ENCODE measurements around the gene AKR1B1. TPM values are rescaled to one million over a fixed set of nuclear protein-coding genes. Genes with fewer than 3 reads are reported as not detected.

The AKR1B1 gene
- total RNA-seq, 1 donor from 2014 or later = 52.8 TPM

GRCh38 chr7:134472572-134473244 is 13.8 kb upstream of the AKR1B1 start:
- Mint-ChIP-seq H3K27me3 (ENCODE audit: unreplicated experiment) (peaks cover under 1% of the 10 kb centered on the region), H3K4me3 (ENCODE audit: unreplicated experiment) (no peak overlapping the region), H3K9me3 (ENCODE audit: unreplicated experiment) (no peaks in the 10 kb centered on the region), H3K27ac (ENCODE audit: unreplicated experiment) (no peak overlapping the region), H3K36me3 (ENCODE audit: low read depth, unreplicated experiment) (no peaks in the 10 kb centered on the region), H3K4me1 (ENCODE audit: unreplicated experiment) (peaks cover 3% of the 10 kb centered on the region)
- TF ChIP-seq CTCF (IDR thresholded peaks at IDR 0.05; ENCODE audit: unreplicated experiment) = no peak
- no peak for DNase-seq (ENCODE audit: low spot score)

GRCh38 chr7:134470864-134471263 is 12.0 kb upstream of the AKR1B1 start:
- no peak for TF ChIP-seq CTCF (IDR thresholded peaks at IDR 0.05; ENCODE audit: unreplicated experiment)
- Mint-ChIP-seq H3K4me3 (ENCODE audit: unreplicated experiment) (no peak overlapping the region), H3K27ac (ENCODE audit: unreplicated experiment) (no peak overlapping the region), H3K36me3 (ENCODE audit: low read depth, unreplicated experiment) (no peaks in the 10 kb centered on the region), H3K4me1 (ENCODE audit: unreplicated experiment) (peaks cover 3% of the 10 kb centered on the region), H3K27me3 (ENCODE audit: unreplicated experiment) (peaks cover 2% of the 10 kb centered on the region), H3K9me3 (ENCODE audit: unreplicated experiment) (no peaks in the 10 kb centered on the region)
- no peak for DNase-seq (ENCODE audit: low spot score)

- no peak for DNase-seq (ENCODE audit: low spot score)
- Mint-ChIP-seq H3K27ac (ENCODE audit: unreplicated experiment) (no peak overlapping the region), H3K4me1 (ENCODE audit: unreplicated experiment) (peaks cover 3% of the 10 kb centered on the region)
Measured at GRCh38 chr7:134469622-134470021, 10.7 kb upstream of the AKR1B1 start.

GRCh38 chr7:134468475-134468874 is 9.6 kb upstream of the AKR1B1 start:
- no peak for DNase-seq (ENCODE audit: low spot score)
- H3K4me1 Mint-ChIP-seq (ENCODE audit: unreplicated experiment) = peaks cover 3% of the 10 kb centered on the region
- H3K36me3 Mint-ChIP-seq (ENCODE audit: low read depth, unreplicated experiment) = no peaks in the 10 kb centered on the region
- H3K27ac Mint-ChIP-seq (ENCODE audit: unreplicated experiment) = no peak overlapping the region
- no peak for TF ChIP-seq CTCF (IDR thresholded peaks at IDR 0.05; ENCODE audit: unreplicated experiment)
- no peaks in the 10 kb centered on the region for H3K9me3 Mint-ChIP-seq (ENCODE audit: unreplicated experiment)
- no peak overlapping the region for H3K4me3 Mint-ChIP-seq (ENCODE audit: unreplicated experiment)
- H3K27me3 Mint-ChIP-seq (ENCODE audit: unreplicated experiment) = peaks cover 2% of the 10 kb centered on the region

More at GRCh38 chr7:134469622-134470021, 10.7 kb upstream of the AKR1B1 start:
- Mint-ChIP-seq H3K9me3 (ENCODE audit: unreplicated experiment) (no peaks in the 10 kb centered on the region), H3K4me3 (ENCODE audit: unreplicated experiment) (no peak overlapping the region), H3K36me3 (ENCODE audit: low read depth, unreplicated experiment) (no peaks in the 10 kb centered on the region), H3K27me3 (ENCODE audit: unreplicated experiment) (peaks cover 2% of the 10 kb centered on the region)
- TF ChIP-seq CTCF (IDR thresholded peaks at IDR 0.05; ENCODE audit: unreplicated experiment) = no peak

- Mint-ChIP-seq H3K27ac (ENCODE audit: unreplicated experiment) (no peak overlapping the region), H3K4me1 (ENCODE audit: unreplicated experiment) (peaks cover 3% of the 10 kb centered on the region), H3K4me3 (ENCODE audit: unreplicated experiment) (no peak overlapping the region), H3K27me3 (ENCODE audit: unreplicated experiment) (peaks cover 2% of the 10 kb centered on the region), H3K36me3 (ENCODE audit: low read depth, unreplicated experiment) (no peaks in the 10 kb centered on the region), H3K9me3 (ENCODE audit: unreplicated experiment) (no peaks in the 10 kb centered on the region)
- no peak for TF ChIP-seq CTCF (IDR thresholded peaks at IDR 0.05; ENCODE audit: unreplicated experiment)
- DNase-seq (ENCODE audit: low spot score) = no peak
Measured at GRCh38 chr7:134468054-134468453, 9.2 kb upstream of the AKR1B1 start.
